SH-SY5Y (cell line): ENCODE results near the gene CRIP3.

Experiments
- GATA2 ChIP-seq: IDR thresholded peaks from 2 replicates; pipeline ENCODE4 v1.6.1; 2011; ENCODE audit warnings: mild to moderate bottlenecking, low read depth, low read length
- GATA3 ChIP-seq: IDR thresholded peaks from 2 replicates; pipeline ENCODE4 v1.6.1; 2011; ENCODE audit warnings: low read depth, mild to moderate bottlenecking, low read length, moderate library complexity

DNA sequence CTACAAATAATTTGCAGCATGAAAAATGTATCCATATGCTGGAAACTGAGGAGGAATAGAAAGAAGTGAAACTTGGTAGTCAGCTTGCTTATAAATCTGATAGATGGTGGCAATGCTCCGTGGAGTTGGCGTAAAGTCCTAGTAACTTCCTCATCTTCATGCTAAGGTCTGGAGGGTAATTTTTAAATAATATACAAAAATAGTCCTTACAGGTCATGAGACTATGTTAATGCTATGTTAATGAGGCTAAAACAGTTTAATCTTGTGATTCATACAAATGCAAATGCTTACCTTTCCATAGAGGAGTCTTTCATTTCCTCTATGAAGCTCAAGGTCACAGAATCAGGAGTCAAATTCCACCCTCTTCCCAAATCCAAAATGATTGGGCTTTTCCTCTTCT, 9.4 kb upstream of the CRIP3 start:
- no peak for TF ChIP-seq GATA3
- TF ChIP-seq GATA2 = no peak
